GM23338 (cell line): ENCODE results near the gene CCDC187. TPM values are rescaled to one million over a fixed set of nuclear protein-coding genes. Genes with fewer than 3 reads are reported as not detected.

Experiments
- ATAC-seq: fragments of 200-7000 bp; cut with Tn5 transposase; 3 replicates; pipeline ENCODE4 v1.9.1; 2020
- DNase-seq: peaks from one replicate; pipeline ENCODE4 v3.0.0-alpha.2; 2015; ENCODE audit warnings: low spot score
- H2AFZ ChIP-seq: fragments of 200-600 bp; sonication (generic); 2 replicates; pipeline ENCODE4 v1.8.0; 2016; ENCODE audit warnings: antibody characterized with exemption, mild to moderate bottlenecking, moderate library complexity
- H3F3A ChIP-seq: fragments of 200-600 bp; sonication (generic); replicated peaks from 2 replicates; pipeline ENCODE4 v1.8.0; 2017; ENCODE audit warnings: antibody characterized with exemption, mixed run types, low read depth
- H3K27ac ChIP-seq: fragments of 200-600 bp; sonication (generic); 2 replicates; pipeline ENCODE4 v1.6.1; 2016; ENCODE audit warnings: low read depth
- H3K27me3 ChIP-seq: fragments of 200-600 bp; sonication (generic); 2 replicates; pipeline ENCODE4 v1.8.0; 2016; ENCODE audit warnings: mild to moderate bottlenecking, mixed run types, moderate library complexity; ENCODE audit not compliant: insufficient read depth
- H3K36me3 ChIP-seq: fragments of 200-600 bp; sonication (generic); 2 replicates; pipeline ENCODE4 v1.8.0; 2016; ENCODE audit warnings: mild to moderate bottlenecking; ENCODE audit not compliant: insufficient read depth
- H3K4me1 ChIP-seq: fragments of 200-600 bp; sonication (generic); 2 replicates; pipeline ENCODE4 v1.8.0; 2016; ENCODE audit warnings: mild to moderate bottlenecking, moderate library complexity; ENCODE audit not compliant: insufficient read depth
- H3K4me2 ChIP-seq: fragments of 200-600 bp; sonication (generic); 2 replicates; pipeline ENCODE4 v1.7.1; 2017; ENCODE audit warnings: mixed run types
- H3K4me3 ChIP-seq: fragments of 200-600 bp; sonication (generic); 2 replicates; pipeline ENCODE4 v1.6.1; 2016; ENCODE audit warnings: mixed run types
- H3K79me2 ChIP-seq: fragments of 200-600 bp; sonication (generic); replicated peaks from 2 replicates; pipeline ENCODE4 v1.8.0; 2017; ENCODE audit warnings: mild to moderate bottlenecking; ENCODE audit not compliant: insufficient read depth
- H3K9me2 ChIP-seq: fragments of 200-600 bp; sonication (generic); 2 replicates; pipeline ENCODE4 v1.8.0; 2017; ENCODE audit not compliant: insufficient read depth
- H4K20me1 ChIP-seq: fragments of 200-600 bp; sonication (generic); replicated peaks from 2 replicates; pipeline ENCODE4 v1.8.0; 2017; ENCODE audit warnings: mild to moderate bottlenecking; ENCODE audit not compliant: insufficient read depth
- H3K27ac Mint-ChIP-seq: 2 replicates; pipeline ENCODE4 v1.8.0; 2020; ENCODE audit warnings: inconsistent platforms, mild to moderate bottlenecking, moderate library complexity, mixed read lengths
- H3K27me3 Mint-ChIP-seq: 3 replicates; pipeline ENCODE4 v1.8.0; 2022; ENCODE audit warnings: low read depth, mild to moderate bottlenecking, moderate library complexity, mixed read lengths, inconsistent platforms; ENCODE audit not compliant: insufficient read depth, poor library complexity
- H3K36me3 Mint-ChIP-seq: 3 replicates; pipeline ENCODE4 v1.8.0; 2021; ENCODE audit warnings: low read depth, mild to moderate bottlenecking, inconsistent platforms, moderate library complexity, mixed read lengths
- H3K4me1 Mint-ChIP-seq: 3 replicates; pipeline ENCODE4 v1.8.0; 2020; ENCODE audit warnings: mild to moderate bottlenecking, inconsistent platforms, mixed read lengths
- H3K4me3 Mint-ChIP-seq: 3 replicates; pipeline ENCODE4 v1.8.0; 2021; ENCODE audit warnings: moderate library complexity, mild to moderate bottlenecking, inconsistent platforms, mixed read lengths
- H3K9me3 Mint-ChIP-seq: 3 replicates; pipeline ENCODE4 v1.8.0; 2020; ENCODE audit warnings: moderate library complexity, mild to moderate bottlenecking, inconsistent platforms, mixed read lengths
- CREB1 ChIP-seq: fragments of 250-450 bp; sonication (Bioruptor Pico); IDR thresholded peaks from 2 replicates; pipeline ENCODE4 v1.5.0; 2020; ENCODE audit warnings: low read depth, mild to moderate bottlenecking, moderate library complexity
- EZH2 ChIP-seq: fragments of 200-600 bp; sonication (generic); IDR thresholded peaks from one replicate; pipeline ENCODE4 v1.8.0; 2017; ENCODE audit warnings: antibody characterized with exemption, mild to moderate bottlenecking, low read depth; ENCODE audit not compliant: unreplicated experiment
- EZH2phosphoT487 ChIP-seq: fragments of 200-600 bp; sonication (generic); IDR thresholded peaks from one replicate; pipeline ENCODE4 v1.8.1; 2018; ENCODE audit warnings: antibody characterized with exemption; ENCODE audit not compliant: unreplicated experiment
- JUNB ChIP-seq: IDR thresholded peaks from one replicate; pipeline ENCODE4 v1.6.1; 2016; ENCODE audit warnings: antibody characterized with exemption; ENCODE audit not compliant: unreplicated experiment
- NANOG ChIP-seq: IDR thresholded peaks from 2 replicates; pipeline ENCODE4 v1.6.1; 2016; ENCODE audit warnings: antibody characterized with exemption, borderline replicate concordance
- POLR2AphosphoS5 ChIP-seq: IDR thresholded peaks from 2 replicates; pipeline ENCODE4 v1.6.1; 2016; ENCODE audit warnings: antibody characterized with exemption, low read depth
- STAT1 ChIP-seq: IDR thresholded peaks from one replicate; pipeline ENCODE4 v1.6.1; 2016; ENCODE audit warnings: antibody characterized with exemption; ENCODE audit not compliant: unreplicated experiment
- ZNF114 ChIP-seq: fragments of 250-450 bp; sonication (Bioruptor Pico); IDR thresholded peaks from 2 replicates; pipeline ENCODE4 v1.5.0; 2020; ENCODE audit warnings: mild to moderate bottlenecking, moderate library complexity
- ZNF331 ChIP-seq: fragments of 250-450 bp; sonication (Bioruptor Pico); IDR thresholded peaks from 2 replicates; pipeline ENCODE4 v1.5.0; 2020; ENCODE audit warnings: low read depth, mild to moderate bottlenecking, moderate library complexity
- ZNF462 ChIP-seq: fragments of 250-450 bp; sonication (Bioruptor Pico); IDR thresholded peaks from 2 replicates; pipeline ENCODE4 v1.5.0; 2020; ENCODE audit warnings: mild to moderate bottlenecking, moderate library complexity
- polyA plus RNA-seq: library from polyadenylated mRNA; unstranded; fragments of >200 nt; fragmentation: Nextera tagmentation; extraction: Ambion mirVana; gene quantifications from 2 replicates; pipeline ENCODE4 v1.2.1, GENCODE V29; 2016
- total RNA-seq: library from RNA; depleted of rRNA; stranded (reverse); fragments of >200 nt; shearing (Covaris generic); gene quantifications from 2 replicates; pipeline ENCODE4 v1.2.3, GENCODE V29; 2014
- TF ChIP-seq, protein P1 (sequence below), 2 experiments: fragments of 200-600 bp in 1 of 2; sonication (generic) in 1 of 2; conservative IDR thresholded peaks; 2 replicates each; pipeline versions ENCODE4 v1.5.1 to v1.6.1; 2016 to 2017; ENCODE audit warnings: antibody characterized with exemption in 2 of 2, low read depth in 2 of 2, mild to moderate bottlenecking in 2 of 2, moderate library complexity in 1 of 2

The CCDC187 gene
- total and polyA plus RNA-seq, 2 experiments from 2014 or later = 0.14 TPM; not detected in 1

GRCh38 chr9:136257381-136258298, 46.3 kb downstream of the CCDC187 start:
- Histone ChIP-seq H3K27me3 (no peaks in the 10 kb centered on the region), H2AFZ (no peak overlapping the region), H3K9me2 (no peaks in the 10 kb centered on the region), H3K27ac (no peak overlapping the region), H3K36me3 (no peaks in the 10 kb centered on the region), H3K79me2 (no peaks in the 10 kb centered on the region), H3K4me1 (no peaks in the 10 kb centered on the region), H3K4me2 (no peak overlapping the region), H3K4me3 (no peak overlapping the region), H4K20me1 (no peaks in the 10 kb centered on the region), H3F3A (no peaks in the 10 kb centered on the region)
- Mint-ChIP-seq H3K27me3 (no peaks in the 10 kb centered on the region), H3K4me1 (peaks cover 3% of the 10 kb centered on the region; the same call in 1 of the 3 replicates), H3K27ac (no peak overlapping the region), H3K9me3 (no peaks in the 10 kb centered on the region), H3K36me3 (no peaks in the 10 kb centered on the region), H3K4me3 (no peak overlapping the region)
- DNase-seq = no peak
- TF ChIP-seq EZH2 (no peak), JUNB (no peak), ZNF114 (no peak), STAT1 (no peak), POLR2AphosphoS5 (no peak), NANOG (no peak), CREB1 (CRISPR knock-in tag) (no peak), EZH2phosphoT487 (no peak), ZNF462 (CRISPR knock-in tag) (no peak), ZNF331 (CRISPR knock-in tag) (no peak)
- TF ChIP-seq, protein P1, sequence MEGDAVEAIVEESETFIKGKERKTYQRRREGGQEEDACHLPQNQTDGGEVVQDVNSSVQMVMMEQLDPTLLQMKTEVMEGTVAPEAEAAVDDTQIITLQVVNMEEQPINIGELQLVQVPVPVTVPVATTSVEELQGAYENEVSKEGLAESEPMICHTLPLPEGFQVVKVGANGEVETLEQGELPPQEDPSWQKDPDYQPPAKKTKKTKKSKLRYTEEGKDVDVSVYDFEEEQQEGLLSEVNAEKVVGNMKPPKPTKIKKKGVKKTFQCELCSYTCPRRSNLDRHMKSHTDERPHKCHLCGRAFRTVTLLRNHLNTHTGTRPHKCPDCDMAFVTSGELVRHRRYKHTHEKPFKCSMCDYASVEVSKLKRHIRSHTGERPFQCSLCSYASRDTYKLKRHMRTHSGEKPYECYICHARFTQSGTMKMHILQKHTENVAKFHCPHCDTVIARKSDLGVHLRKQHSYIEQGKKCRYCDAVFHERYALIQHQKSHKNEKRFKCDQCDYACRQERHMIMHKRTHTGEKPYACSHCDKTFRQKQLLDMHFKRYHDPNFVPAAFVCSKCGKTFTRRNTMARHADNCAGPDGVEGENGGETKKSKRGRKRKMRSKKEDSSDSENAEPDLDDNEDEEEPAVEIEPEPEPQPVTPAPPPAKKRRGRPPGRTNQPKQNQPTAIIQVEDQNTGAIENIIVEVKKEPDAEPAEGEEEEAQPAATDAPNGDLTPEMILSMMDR (conservative IDR thresholded peaks at IDR 0.05; ENCODE audit: low read depth in 2 of 2) = no peak
- no peak for ATAC-seq
